Activated T-cell treated with anti-CD3 and anti-CD28 coated beads, Interleukin-2, amount 50 U/mL, for 1 hour (primary cell): ENCODE data around the gene ZFR2.
"Not testable (repeated sequence)": the region's sequence is repeated elsewhere in the genome, so short reads cannot be mapped to it uniquely, and the experiment has no call there.

Experiments used
- DNase-seq: peaks from one replicate; pipeline ENCODE4 v3.0.0-alpha.2; 2020

The ZFR2 gene

GRCh38 chr19:3835055-3835435 is 33.8 kb downstream of the ZFR2 start:
- DNase-seq, result no peak

- no peak for DNase-seq
These were observed 34.3 kb downstream of the ZFR2 start for GRCh38 chr19:3834349-3835054.

- no peak for DNase-seq
These were observed 35.1 kb downstream of the ZFR2 start for GRCh38 chr19:3833578-3834348.

- DNase-seq, result no peak
These were observed 36.8 kb downstream of the ZFR2 start for GRCh38 chr19:3832001-3832400.

DNA sequence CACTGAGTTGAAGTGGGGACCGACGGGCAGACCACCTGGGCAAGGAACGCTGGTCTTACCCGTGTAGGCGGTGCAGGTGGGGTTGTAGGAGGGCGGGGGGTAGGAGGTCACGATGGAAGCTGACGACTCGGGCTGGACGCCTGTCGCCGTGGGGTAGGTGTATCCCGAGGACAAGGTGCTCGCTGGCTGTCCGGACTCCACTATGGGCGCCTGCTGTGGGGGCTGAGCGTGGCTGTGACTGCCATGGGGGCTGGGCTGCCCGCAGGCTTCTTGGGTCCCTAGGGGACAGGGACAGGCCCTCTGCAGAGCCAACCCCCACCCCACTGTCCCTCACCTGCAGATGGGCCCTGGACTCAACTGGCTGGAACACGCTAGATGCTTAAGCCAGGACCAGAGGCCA is 37.2 kb downstream of the ZFR2 start:
- DNase-seq, result no peak

DNA sequence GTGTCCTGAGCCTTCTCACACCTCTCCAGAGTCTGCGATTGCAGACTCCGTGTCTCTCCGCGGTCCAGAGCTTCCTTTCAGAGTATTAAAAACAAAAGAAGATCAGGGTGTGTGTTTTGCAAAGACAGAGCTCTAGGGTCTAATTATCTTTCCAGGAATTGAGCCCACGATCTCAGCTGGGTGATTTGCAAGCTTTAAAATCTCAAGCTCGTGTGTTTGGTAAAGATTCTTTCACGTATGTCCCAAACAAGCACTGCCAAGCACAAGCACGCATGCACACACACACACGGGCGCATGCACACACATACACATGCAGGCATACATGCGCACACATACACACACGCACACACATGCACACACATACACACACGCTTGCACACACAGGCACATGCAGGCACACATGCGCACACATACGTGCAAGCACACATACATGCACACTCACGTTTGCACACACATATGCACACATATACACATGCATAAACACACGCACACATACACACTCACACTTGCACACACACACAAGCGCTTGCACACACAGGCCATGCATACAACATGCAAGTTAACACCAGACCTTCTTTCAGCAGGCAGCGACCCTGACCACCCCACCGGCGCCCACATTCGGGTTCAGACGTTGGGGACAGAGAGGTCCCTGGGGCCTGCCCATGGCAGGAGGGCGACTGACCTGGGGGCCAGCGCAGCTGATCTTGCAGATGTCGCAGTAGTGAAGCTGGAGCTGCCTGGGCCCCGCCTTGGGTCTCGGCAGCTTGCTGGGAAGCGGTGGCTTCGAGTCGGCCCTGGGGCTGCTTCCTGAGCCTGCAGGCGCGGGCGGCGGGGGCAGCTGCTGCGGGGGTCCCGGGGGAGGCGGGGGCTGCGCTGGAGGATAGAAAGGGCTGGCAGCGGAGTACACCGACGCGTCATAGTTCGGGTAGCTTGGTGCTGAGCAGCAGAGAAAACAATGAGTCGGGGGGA is 37.9 kb downstream of the ZFR2 start:
- no peak for DNase-seq

DNA sequence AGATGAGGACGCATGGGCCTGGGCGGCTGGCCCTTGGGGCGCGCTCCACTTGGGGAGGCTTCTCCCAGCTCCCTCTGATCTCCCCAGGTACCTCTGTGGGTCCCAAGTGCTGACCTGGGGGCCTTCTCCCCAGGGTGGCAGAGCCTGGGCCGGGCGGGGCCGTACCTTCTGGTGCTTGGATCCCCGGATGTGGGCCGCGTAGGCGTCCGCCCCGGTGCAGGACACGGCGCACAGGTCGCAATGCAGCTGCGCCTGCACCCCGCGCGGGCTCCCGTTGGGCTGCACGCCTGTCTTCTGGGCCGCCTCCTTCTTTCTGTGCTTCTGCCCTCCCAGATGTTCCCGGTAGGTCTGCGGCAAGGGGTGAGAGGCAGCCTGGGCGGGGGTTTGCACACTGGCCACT is 41.5 kb downstream of the ZFR2 start:
- no peak for DNase-seq

DNA sequence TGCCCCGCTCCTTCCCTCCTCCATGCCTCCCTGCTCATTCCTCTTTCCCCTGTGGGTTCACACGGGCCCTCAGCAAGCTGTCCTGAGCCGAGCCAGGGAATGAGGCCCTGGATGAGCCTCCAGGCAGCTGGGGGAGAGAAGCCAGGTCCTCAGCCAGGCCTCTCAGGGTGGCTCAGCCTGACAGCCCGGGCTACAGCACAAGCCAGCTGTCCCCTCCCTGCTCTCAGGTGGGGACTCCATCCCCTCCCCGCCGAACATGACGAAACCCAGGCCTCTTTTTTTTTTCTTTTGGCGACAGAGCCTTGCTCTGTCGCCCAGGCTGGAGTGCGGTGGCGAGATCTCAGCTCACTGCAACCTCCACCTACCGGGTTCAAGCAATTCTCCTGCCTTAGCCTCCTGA is 42.7 kb downstream of the ZFR2 start:
- no peak for DNase-seq

GRCh38 chr19:3825286-3825956 is 43.4 kb downstream of the ZFR2 start:
- no peak for DNase-seq

GRCh38 chr19:3823350-3823713 is 45.5 kb downstream of the ZFR2 start:
- no peak for DNase-seq

GRCh38 chr19:3822683-3823349 is 46.0 kb downstream of the ZFR2 start:
- DNase-seq, result no peak

- peak; percentile 96 for DNase-seq
These were observed 46.9 kb downstream of the ZFR2 start for GRCh38 chr19:3821857-3822364.

GRCh38 chr19:3821156-3821555 is 47.7 kb downstream of the ZFR2 start:
- DNase-seq, result no peak

DNA sequence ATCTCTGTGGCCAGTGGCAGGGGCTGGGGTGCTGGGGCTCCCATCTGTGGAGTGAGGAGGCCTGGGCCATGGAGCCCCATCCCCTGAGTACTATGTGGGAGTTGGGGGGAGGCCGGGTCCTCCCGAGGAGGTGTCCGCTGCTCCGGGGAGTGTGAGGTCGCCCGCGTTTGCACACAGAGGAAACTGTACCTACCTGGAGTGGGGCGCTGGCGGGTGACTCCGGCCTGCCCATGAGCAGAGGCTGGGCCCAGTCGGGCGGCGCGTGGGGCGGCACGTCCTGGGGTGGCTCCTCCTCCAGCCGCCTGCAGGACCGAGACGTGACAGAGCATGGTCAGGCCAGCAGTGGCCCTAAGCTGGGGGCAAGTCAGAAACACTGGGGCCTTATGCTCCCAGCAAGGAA is 48.8 kb downstream of the ZFR2 start:
- no peak for DNase-seq

- no peak for DNase-seq
These were observed 49.9 kb downstream of the ZFR2 start for GRCh38 chr19:3818918-3819317.

DNA sequence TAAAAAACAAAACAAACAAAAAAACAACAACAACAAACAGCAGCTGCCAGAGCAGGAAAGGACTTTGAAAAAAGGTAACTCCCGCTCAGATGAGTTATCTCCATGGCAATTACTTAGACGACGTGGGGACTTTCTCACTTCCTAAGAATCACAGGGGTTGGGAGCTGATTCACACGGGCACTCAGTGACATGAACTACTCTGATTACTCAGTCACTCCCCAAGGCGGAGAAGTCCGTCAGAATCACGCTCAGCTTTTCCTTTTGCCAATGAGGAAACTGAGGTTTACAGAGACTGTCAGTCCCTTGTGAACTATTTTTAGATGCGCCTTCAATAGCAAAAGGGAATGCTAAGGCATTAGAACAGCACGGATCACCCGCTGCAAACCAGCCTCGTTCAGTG is 50.4 kb downstream of the ZFR2 start:
- DNase-seq, result no peak

DNA sequence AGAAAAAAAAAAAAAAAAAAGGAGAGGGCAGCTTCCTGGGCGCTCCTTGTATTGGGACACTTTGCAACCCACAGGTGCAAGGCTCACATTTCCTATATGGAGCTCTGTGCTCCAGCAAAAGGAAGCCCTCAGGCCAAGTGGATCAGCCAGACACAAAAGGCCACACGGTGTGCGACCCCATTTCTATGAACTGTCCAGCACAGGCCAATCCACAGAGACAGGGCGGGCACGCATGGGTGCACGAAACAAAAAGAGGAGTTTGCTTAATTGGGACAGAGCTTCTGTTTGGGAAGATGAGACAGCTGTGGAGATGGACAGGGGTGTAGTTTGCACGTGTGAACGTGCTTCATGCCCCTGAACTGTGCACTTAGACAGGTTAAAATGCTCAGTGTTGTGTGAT is 51.1 kb downstream of the ZFR2 start:
- no peak for DNase-seq

DNA sequence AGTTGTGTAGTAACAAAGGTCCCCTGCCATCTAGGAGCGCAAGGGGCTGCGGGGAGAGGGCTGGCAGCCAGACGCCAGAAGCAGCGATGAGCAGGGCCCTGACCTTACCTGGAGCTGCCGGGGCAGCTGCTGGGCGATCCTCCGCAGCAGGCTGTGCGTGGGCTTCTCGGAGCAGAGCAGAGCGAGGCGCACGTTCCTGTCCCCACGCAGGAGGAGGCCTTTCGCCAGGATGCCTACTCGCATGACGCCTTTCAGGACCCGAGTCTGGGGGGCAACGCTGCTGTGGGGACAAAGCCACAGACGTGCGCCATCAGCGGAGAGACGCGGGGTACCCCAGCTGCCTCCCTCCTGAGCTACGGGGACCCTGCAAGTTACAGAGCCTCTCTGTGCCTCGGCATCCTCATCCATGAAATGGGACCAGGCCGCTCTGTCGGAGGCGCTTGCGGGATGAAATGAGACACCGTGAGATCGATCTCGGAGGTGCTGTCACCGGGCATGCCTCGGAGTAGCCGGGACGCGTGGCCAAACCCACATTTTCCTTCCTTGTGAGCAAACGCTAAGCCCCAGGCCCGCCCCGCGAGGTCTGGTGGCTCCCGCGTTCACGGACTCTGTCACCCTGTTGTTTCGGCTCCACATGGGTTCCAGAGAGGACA is 52.1 kb downstream of the ZFR2 start:
- no peak for DNase-seq

- DNase-seq, result not testable (repeated sequence)
These were observed 52.7 kb downstream of the ZFR2 start for GRCh38 chr19:3816148-3816547.

DNA sequence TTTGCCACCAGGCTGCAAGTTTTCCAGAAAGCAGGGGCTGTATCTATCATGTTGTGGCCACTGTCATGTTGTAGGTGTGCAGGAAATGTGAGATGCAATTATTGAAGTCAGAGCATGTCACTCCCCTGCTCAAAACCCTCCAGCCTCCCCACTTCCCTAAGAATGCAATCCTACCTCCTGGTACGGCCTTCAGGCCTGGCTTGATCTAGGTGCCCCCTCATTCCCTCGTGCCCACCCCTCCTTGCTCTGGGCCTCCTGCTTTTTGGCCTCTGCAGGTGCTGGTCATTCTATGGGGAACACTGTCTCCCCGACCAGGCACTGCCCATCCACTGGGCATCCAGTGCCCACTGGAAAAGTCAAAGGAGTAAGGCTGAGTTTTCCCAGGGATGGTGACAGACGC is 54.2 kb downstream of the ZFR2 start:
- DNase-seq, result no peak
